ENCODE measurements around the gene IFITM10.

The IFITM10 gene

GRCh38 chr11:1750840-1751530 lies 590 bp upstream of the IFITM10 start:
- no peak overlapping the region for H3K4me3 ChIP-seq (ENCODE audit: low read depth, low read length)
- DNase-seq (ENCODE audit: low read depth): peak; percentile 45
- TF ChIP-seq CTCF (IDR thresholded peaks at IDR 0.05; ENCODE audit: low read depth, low read length): no peak
- no peak for TF ChIP-seq MAX (IDR thresholded peaks at IDR 0.05; ENCODE audit: low read depth, low read length)
- TF ChIP-seq POLR2A (IDR thresholded peaks at IDR 0.05; ENCODE audit: extremely low read depth, insufficient read length): no peak
- TF ChIP-seq MYC (IDR thresholded peaks at IDR 0.05; ENCODE audit: low read depth, low read length): no peak

- no peak for TF ChIP-seq MAX (IDR thresholded peaks at IDR 0.05; ENCODE audit: low read depth, low read length)
- peak; percentile 16 for DNase-seq (ENCODE audit: low read depth)
- H3K4me3 ChIP-seq (ENCODE audit: low read depth, low read length): no peak overlapping the region
Measured at GRCh38 chr11:1749395-1750351, 722 bp downstream of the IFITM10 start.

- no peak for DNase-seq (ENCODE audit: low read depth)
- no peak for TF ChIP-seq MYC (IDR thresholded peaks at IDR 0.05; ENCODE audit: low read depth, low read length)
- TF ChIP-seq CTCF (IDR thresholded peaks at IDR 0.05; ENCODE audit: low read depth, low read length): no peak
- TF ChIP-seq MAX (IDR thresholded peaks at IDR 0.05; ENCODE audit: low read depth, low read length): no peak
- no peak for TF ChIP-seq POLR2A (IDR thresholded peaks at IDR 0.05; ENCODE audit: extremely low read depth, insufficient read length)
- no peak overlapping the region for H3K4me3 ChIP-seq (ENCODE audit: low read depth, low read length)
Measured at GRCh38 chr11:1748636-1749394, 1.6 kb downstream of the IFITM10 start.

GRCh38 chr11:1747753-1748635 lies 2.4 kb downstream of the IFITM10 start:
- DNase-seq (ENCODE audit: low read depth): no peak
- TF ChIP-seq MYC (IDR thresholded peaks at IDR 0.05; ENCODE audit: low read depth, low read length): no peak
- no peak for TF ChIP-seq POLR2A (IDR thresholded peaks at IDR 0.05; ENCODE audit: extremely low read depth, insufficient read length)
- TF ChIP-seq MAX (IDR thresholded peaks at IDR 0.05; ENCODE audit: low read depth, low read length): no peak
- no peak for TF ChIP-seq CTCF (IDR thresholded peaks at IDR 0.05; ENCODE audit: low read depth, low read length)
- H3K4me3 ChIP-seq (ENCODE audit: low read depth, low read length): no peak overlapping the region

- H3K4me3 ChIP-seq (ENCODE audit: low read depth, low read length): no peak overlapping the region
- TF ChIP-seq POLR2A (IDR thresholded peaks at IDR 0.05; ENCODE audit: extremely low read depth, insufficient read length) (no peak), MAX (IDR thresholded peaks at IDR 0.05; ENCODE audit: low read depth, low read length) (no peak), MYC (IDR thresholded peaks at IDR 0.05; ENCODE audit: low read depth, low read length) (no peak), CTCF (IDR thresholded peaks at IDR 0.05; ENCODE audit: low read depth, low read length) (no peak)
- no peak for DNase-seq (ENCODE audit: low read depth)
Measured at GRCh38 chr11:1746956-1747752, 3.2 kb downstream of the IFITM10 start.

Measured in NB4 (cell line).